ENCODE measurements around the gene KCNA2.

GRCh38 chr1:110633646-110634030 is 27.5 kb upstream of the KCNA2 start:
- TF ChIP-seq CTCF (IDR thresholded peaks at IDR 0.05; ENCODE audit: low read depth, low read length, poor library complexity, severe bottlenecking) = no peak
- no peak for TF ChIP-seq EZH2phosphoT487 (IDR thresholded peaks at IDR 0.05; ENCODE audit: borderline replicate concordance, low read length)

Data from DOHH2 (cell line).